Hepatocyte (in vitro differentiated cells): ENCODE data around the gene PIK3R2. TPM values are rescaled to one million over a fixed set of nuclear protein-coding genes. Genes with fewer than 3 reads are reported as not detected.

Experiments
- DNase-seq: peaks from one replicate; pipeline ENCODE4 v3.0.0-alpha.2; 2016; ENCODE audit warnings: low spot score
- H2AFZ ChIP-seq: fragments of 200-600 bp; sonication (generic); 2 replicates; pipeline ENCODE4 v1.6.0; 2016; ENCODE audit warnings: antibody characterized with exemption, mild to moderate bottlenecking
- H3K27ac ChIP-seq: fragments of 200-600 bp; sonication (generic); 2 replicates; pipeline ENCODE4 v1.5.1; 2016; ENCODE audit warnings: mild to moderate bottlenecking
- H3K27me3 ChIP-seq: fragments of 200-600 bp; sonication (generic); 2 replicates; pipeline ENCODE4 v1.6.1; 2016
- H3K36me3 ChIP-seq: fragments of 200-600 bp; sonication (generic); replicated peaks from 2 replicates; pipeline ENCODE4 v1.5.1; 2016; ENCODE audit warnings: low read depth; ENCODE audit not compliant: insufficient read depth
- H3K4me1 ChIP-seq: fragments of 200-600 bp; sonication (generic); 2 replicates; pipeline ENCODE4 v1.5.1; 2016; ENCODE audit warnings: mild to moderate bottlenecking, moderate library complexity; ENCODE audit not compliant: insufficient read depth
- H3K4me2 ChIP-seq: fragments of 200-600 bp; sonication (generic); 2 replicates; pipeline ENCODE4 v1.6.0; 2016
- H3K4me3 ChIP-seq: fragments of 200-600 bp; sonication (generic); 2 replicates; pipeline ENCODE4 v1.5.1; 2016; ENCODE audit warnings: mild to moderate bottlenecking
- H3K79me2 ChIP-seq: fragments of 200-600 bp; sonication (generic); 2 replicates; pipeline ENCODE4 v1.6.0; 2017; ENCODE audit warnings: mild to moderate bottlenecking
- H3K9me2 ChIP-seq: fragments of 200-600 bp; sonication (generic); replicated peaks from 2 replicates; pipeline ENCODE4 v1.6.0; 2017; ENCODE audit warnings: mild to moderate bottlenecking; ENCODE audit not compliant: insufficient read depth
- H3K9me3 ChIP-seq: fragments of 200-600 bp; sonication (generic); 2 replicates; pipeline ENCODE4 v1.5.1; 2016; ENCODE audit warnings: low read depth, mild to moderate bottlenecking
- H4K20me1 ChIP-seq: fragments of 200-600 bp; sonication (generic); 2 replicates; pipeline ENCODE4 v1.6.0; 2016; ENCODE audit warnings: mild to moderate bottlenecking; ENCODE audit not compliant: insufficient read depth, poor library complexity, severe bottlenecking
- EZH2 ChIP-seq: fragments of 200-600 bp; sonication (generic); IDR thresholded peaks from 2 replicates; pipeline ENCODE4 v1.6.1; 2016; ENCODE audit warnings: antibody characterized with exemption, mild to moderate bottlenecking, borderline replicate concordance
- EZH2phosphoT487 ChIP-seq: fragments of 200-600 bp; sonication (generic); IDR thresholded peaks from one replicate; pipeline ENCODE4 v1.6.1; 2018; ENCODE audit warnings: antibody characterized with exemption, mild to moderate bottlenecking, low read depth, moderate library complexity; ENCODE audit not compliant: unreplicated experiment, severe bottlenecking
- WGBS: methylation state at CpG from one replicate; pipeline ENCODE4 v1.1.6; 2016; ENCODE audit warnings: low lambda C conversion rate; ENCODE audit errors: missing lambda C conversion rate; 5-methylcytosine and 5-hydroxymethylcytosine counted together
- polyA plus RNA-seq: library from polyadenylated mRNA; unstranded; fragments of >200 nt; fragmentation: Nextera tagmentation; extraction: Ambion mirVana; gene quantifications from 2 replicates; pipeline ENCODE4 v1.2.1, GENCODE V29; 2016
- total RNA-seq: library from RNA; depleted of rRNA; stranded (reverse); fragments of >200 nt; gene quantifications from 2 replicates; pipeline ENCODE4 v1.2.3, GENCODE V29; 2014
- TF ChIP-seq, protein P1 (sequence below): fragments of 200-600 bp; sonication (generic); IDR thresholded peaks from 2 replicates; pipeline ENCODE4 v1.5.1; 2016; ENCODE audit warnings: antibody characterized with exemption, mild to moderate bottlenecking; ENCODE audit not compliant: poor library complexity

Gene PIK3R2
- total and polyA plus RNA-seq, 2 experiments from 2014 or later, result 29.9 to 52.2 TPM

GRCh38 chr19:18171605-18172327, 18.8 kb downstream of the PIK3R2 start:
- H2AFZ ChIP-seq, result no peak overlapping the region
- WGBS, result 92% methylated on average over 8 of the region's 8 CpGs
- no peak for DNase-seq
- H3K4me1 ChIP-seq, result peaks cover 6% of the 10 kb centered on the region
- no peak overlapping the region for H3K4me3 ChIP-seq
- TF ChIP-seq EZH2phosphoT487, result no peak
- TF ChIP-seq EZH2, result no peak
- TF ChIP-seq, protein P1, sequence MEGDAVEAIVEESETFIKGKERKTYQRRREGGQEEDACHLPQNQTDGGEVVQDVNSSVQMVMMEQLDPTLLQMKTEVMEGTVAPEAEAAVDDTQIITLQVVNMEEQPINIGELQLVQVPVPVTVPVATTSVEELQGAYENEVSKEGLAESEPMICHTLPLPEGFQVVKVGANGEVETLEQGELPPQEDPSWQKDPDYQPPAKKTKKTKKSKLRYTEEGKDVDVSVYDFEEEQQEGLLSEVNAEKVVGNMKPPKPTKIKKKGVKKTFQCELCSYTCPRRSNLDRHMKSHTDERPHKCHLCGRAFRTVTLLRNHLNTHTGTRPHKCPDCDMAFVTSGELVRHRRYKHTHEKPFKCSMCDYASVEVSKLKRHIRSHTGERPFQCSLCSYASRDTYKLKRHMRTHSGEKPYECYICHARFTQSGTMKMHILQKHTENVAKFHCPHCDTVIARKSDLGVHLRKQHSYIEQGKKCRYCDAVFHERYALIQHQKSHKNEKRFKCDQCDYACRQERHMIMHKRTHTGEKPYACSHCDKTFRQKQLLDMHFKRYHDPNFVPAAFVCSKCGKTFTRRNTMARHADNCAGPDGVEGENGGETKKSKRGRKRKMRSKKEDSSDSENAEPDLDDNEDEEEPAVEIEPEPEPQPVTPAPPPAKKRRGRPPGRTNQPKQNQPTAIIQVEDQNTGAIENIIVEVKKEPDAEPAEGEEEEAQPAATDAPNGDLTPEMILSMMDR, result no peak
- no peaks in the 10 kb centered on the region for H3K9me2 ChIP-seq
- no peak overlapping the region for H3K4me2 ChIP-seq
- no peaks in the 10 kb centered on the region for H3K79me2 ChIP-seq
- no peaks in the 10 kb centered on the region for H3K36me3 ChIP-seq
- H3K27ac ChIP-seq, result no peak overlapping the region
- H3K9me3 ChIP-seq, result no peaks in the 10 kb centered on the region
- H4K20me1 ChIP-seq, result no peaks in the 10 kb centered on the region
- no peaks in the 10 kb centered on the region for H3K27me3 ChIP-seq

DNA sequence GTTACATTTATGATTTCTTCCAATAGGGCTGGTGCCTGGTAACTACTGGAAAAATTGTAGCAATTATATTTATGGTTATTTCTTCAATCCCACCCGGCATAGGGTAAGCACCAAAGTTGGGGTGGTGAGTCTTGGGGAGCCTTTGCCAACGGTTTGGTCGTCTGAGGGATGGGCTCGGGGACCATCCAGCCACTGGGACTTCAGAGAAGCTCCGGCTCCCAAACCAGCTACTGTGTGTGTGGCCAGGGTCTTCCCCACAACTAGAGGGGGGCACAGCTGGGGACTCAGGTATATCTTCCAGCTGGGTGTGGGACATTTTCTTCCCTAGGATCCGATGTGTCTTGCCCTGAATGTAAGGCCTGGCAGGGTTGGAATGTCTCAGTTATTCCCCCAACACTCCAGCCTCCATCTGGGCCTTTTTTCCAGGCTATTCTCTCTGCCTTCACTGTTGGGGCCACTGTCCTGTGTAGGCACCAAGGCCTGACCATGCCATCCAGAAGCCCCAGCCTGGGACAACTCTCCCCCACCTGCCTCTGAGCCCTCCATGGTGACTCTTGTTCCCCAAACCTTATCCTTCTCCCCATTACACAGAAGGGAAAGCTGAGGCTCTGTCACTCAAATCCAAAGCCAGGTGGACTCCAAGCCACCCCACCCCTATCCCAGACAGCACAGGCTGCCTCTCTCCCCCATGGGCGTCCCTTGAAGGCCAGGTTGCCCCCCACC, 19.5 kb downstream of the PIK3R2 start:
- WGBS, result 91% methylated on average over 6 of the region's 7 CpGs
- Histone ChIP-seq H3K4me3 (no peak overlapping the region), H4K20me1 (no peaks in the 10 kb centered on the region), H3K27ac (peak overlapping the region; percentile 31), H3K27me3 (no peaks in the 10 kb centered on the region), H3K9me2 (no peaks in the 10 kb centered on the region), H3K9me3 (no peaks in the 10 kb centered on the region), H3K79me2 (no peaks in the 10 kb centered on the region), H3K4me2 (no peak overlapping the region), H2AFZ (no peak overlapping the region), H3K36me3 (no peaks in the 10 kb centered on the region), H3K4me1 (peaks cover 6% of the 10 kb centered on the region)
- DNase-seq, result no peak
- TF ChIP-seq EZH2, result no peak
- TF ChIP-seq EZH2phosphoT487, result no peak
- TF ChIP-seq, protein P1, result no peak

GRCh38 chr19:18173054-18173571, 20.1 kb downstream of the PIK3R2 start:
- H3K9me2 ChIP-seq, result no peaks in the 10 kb centered on the region
- H3K27ac ChIP-seq, result peak overlapping the region; percentile 31
- H3K79me2 ChIP-seq, result no peaks in the 10 kb centered on the region
- DNase-seq, result no peak
- no peaks in the 10 kb centered on the region for H3K9me3 ChIP-seq
- H4K20me1 ChIP-seq, result no peaks in the 10 kb centered on the region
- peaks cover 6% of the 10 kb centered on the region for H3K4me1 ChIP-seq
- H3K27me3 ChIP-seq, result no peaks in the 10 kb centered on the region
- 80% methylated on average over 12 of the region's 18 CpGs for WGBS
- no peak for TF ChIP-seq EZH2
- TF ChIP-seq EZH2phosphoT487, result no peak
- TF ChIP-seq, protein P1, result no peak
- H3K36me3 ChIP-seq, result no peaks in the 10 kb centered on the region
- H2AFZ ChIP-seq, result no peak overlapping the region
- peak overlapping the region; percentile 88 for H3K4me2 ChIP-seq
- no peak overlapping the region for H3K4me3 ChIP-seq
